Motor neuron (in vitro differentiated cells): Measurements from ENCODE around the gene EIF3B. TPM values are rescaled to one million over a fixed set of nuclear protein-coding genes. Genes with fewer than 3 reads are reported as not detected.
A peak's percentile ranks its signal among the peaks of the same experiment; 100 is the strongest.
"Not testable (repeated sequence)": the region's sequence is repeated elsewhere in the genome, so short reads cannot be mapped to it uniquely, and the experiment has no call there.

ENCODE experiments used
- ATAC-seq, 8 experiments: fragments of 200-7000 bp; cut with Tn5 transposase; replicated peaks in 6 of 8; 2 replicates each; pipeline ENCODE4 v1.8.0; 2021; ENCODE audit warnings: mild to moderate bottlenecking in 8 of 8, moderate library complexity in 8 of 8
- H3K27ac ChIP-seq, 2 donors: fragments of 250-450 bp; sonication (Bioruptor Pico); 2 replicates each; pipeline ENCODE4 v1.9.0; 2021; ENCODE audit warnings: antibody characterized with exemption in 2 of 2, mild to moderate bottlenecking in 2 of 2, moderate library complexity in 1 of 2
- H3K4me1 ChIP-seq, 2 donors: fragments of 250-450 bp; sonication (Bioruptor Pico); replicated peaks in 1 of 2; 2 replicates each; pipeline ENCODE4 v1.6.1; 2021; ENCODE audit warnings: antibody characterized with exemption in 2 of 2, mild to moderate bottlenecking in 2 of 2, moderate library complexity in 1 of 2
- H3K4me3 ChIP-seq, 5 donors: fragments of 250-450 bp; sonication (Bioruptor Pico); 2 replicates each; pipeline ENCODE4 v1.9.0; 2021; ENCODE audit warnings: antibody characterized with exemption in 5 of 5, mild to moderate bottlenecking in 5 of 5, moderate library complexity in 4 of 5
- WGBS, 10 experiments: fragments of 450-650 bp; shearing (Covaris generic); methylation state at CpG; one replicate each; pipeline ENCODE4 v1.0.0; 2022; 5-methylcytosine and 5-hydroxymethylcytosine counted together
- in situ Hi-C, 9 experiments: fragments of 400-800 bp; cut with MboI; loops; one replicate each; pipeline ENCODE4 v1.15.0; 2021; ENCODE audit warnings: low sequenced_read_pairs in 9 of 9, low pct_unique_long_range_greater_than_20kb in 2 of 9; ENCODE audit not compliant: unreplicated experiment in 9 of 9
- total RNA-seq, 8 experiments: library from RNA; unstranded; fragments of 300-600 nt; gene quantifications; 2 replicates each; pipeline versions ENCODE4 v1.2.3 to v1.2.4, GENCODE V29; 2022

EIF3B gene
- 100 to 1,000 TPM in 4 of 8 experiments, 10 to 100 TPM in 4; 53.0 to 225 (median 87.9) TPM for total RNA-seq

DNA sequence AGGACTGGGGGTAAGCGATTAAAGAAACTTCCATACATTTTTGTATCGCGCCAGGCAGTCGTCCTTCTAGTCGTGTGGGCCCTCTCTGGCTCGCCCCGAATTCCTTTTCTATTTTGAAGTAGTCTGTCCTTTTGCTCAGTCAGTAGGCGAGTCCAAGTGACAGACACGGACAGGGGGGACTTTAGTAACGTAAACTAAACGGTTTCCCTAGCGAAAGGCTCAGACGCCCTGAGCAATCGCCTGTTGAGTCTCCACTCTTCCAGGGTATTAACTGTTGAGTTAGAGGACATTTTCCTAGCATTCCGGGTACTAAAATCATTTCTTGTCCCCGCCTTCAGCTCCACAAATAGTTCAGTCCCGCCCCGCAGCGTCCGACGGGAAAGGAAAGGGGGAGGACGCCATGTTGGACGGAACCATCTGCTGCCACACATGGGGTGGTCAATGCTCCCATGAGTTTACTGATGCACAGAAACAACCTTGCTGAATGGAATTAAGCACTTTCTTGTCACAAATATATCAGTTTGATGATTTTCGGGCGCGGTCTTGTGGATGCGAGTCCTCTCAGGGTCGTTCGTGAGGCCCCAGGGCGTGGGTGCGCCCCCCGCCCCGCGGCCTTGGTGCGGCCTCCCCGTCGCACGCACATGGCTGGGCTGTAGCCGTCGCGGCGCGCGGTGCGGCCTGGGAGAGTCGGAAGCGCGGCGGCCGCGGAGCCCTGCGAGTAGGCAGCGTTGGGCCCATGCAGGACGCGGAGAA is at the start of gene EIF3B:
EIF3B (plus strand) TSS at position 642 of the 753 bp plus-strand sequence; CDS start at position 737, 95 bp downstream.
- H3K4me1 ChIP-seq, result peaks cover 11 to 18% of the 10 kb centered on the region in 2 donors
- peak within 1 kb of the TSS; percentile 100 for H3K27ac ChIP-seq
- 0 to 12% (median 0%) methylated on average over 1 to 34 of the region's 55 CpGs; no CpG with 5 or more reads in 4 of the 10 experiments for WGBS, 10 experiments
- H3K4me3 ChIP-seq, result peak within 1 kb of the TSS; percentile 59 to 89 (median 75)
- peak; percentile 76 to 89 (median 84) for ATAC-seq
- in situ Hi-C loops, result no loop called here

DNA sequence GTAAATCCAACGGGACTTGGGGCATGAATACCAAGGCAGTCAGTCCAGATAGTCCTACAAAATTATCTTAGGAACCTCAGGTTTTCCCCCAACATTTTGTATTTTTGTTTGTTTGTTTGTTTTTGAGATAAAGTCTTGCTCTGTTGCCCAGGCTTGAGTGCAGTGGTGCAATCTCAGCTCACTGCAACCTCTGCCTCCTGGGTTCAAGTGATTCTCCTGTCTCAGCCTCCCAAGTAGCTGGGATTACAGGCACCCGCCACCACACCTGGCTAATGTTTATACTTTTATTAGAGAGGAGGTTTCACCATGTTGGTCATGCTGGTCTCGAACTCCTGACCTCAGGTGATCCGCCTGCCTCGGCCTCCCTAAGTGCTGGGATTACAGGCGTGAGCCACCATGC is 49.4 kb upstream of the EIF3B start:
- WGBS, 10 experiments, result 42 to 100% (median 100%) methylated on average over 1 to 3 of the region's 6 CpGs; no CpG with 5 or more reads in 2 of the 10 experiments
- H3K4me1 ChIP-seq, H3K4me3 ChIP-seq, ATAC-seq, H3K27ac ChIP-seq, in situ Hi-C loops: not testable (repeated sequence)

DNA sequence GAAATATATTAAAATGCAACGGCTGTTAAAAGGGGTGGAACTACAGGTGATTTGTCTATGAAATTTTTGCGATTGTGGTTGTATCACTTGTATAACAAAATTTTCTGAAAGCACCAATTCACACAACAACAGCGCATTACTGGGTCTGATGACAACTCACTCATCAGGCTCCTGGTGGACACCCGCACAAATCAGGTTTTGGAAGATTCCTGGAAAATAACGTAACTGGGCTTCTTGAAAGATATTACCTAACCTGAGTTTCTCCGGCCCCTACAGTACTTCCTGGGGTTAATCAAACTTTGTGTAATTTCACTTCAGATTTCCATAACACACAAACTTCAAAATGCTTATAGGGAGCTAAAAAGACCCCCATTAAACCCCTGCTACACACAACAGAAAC is 47.9 kb upstream of the EIF3B start:
- ATAC-seq, result no peak
- 50 to 100% (median 94%) methylated on average over 1 to 6 of the region's 6 CpGs for WGBS, 10 experiments
- Histone ChIP-seq H3K4me1 (peaks cover 0 to 1% of the 10 kb centered on the region in 2 donors), H3K4me3 (no peak overlapping the region), H3K27ac (no peak overlapping the region)
- in situ Hi-C loops, result no loop called here

- ATAC-seq, result no peak
- no peak overlapping the region for H3K4me3 ChIP-seq
- H3K27ac ChIP-seq, result no peak overlapping the region
- WGBS, 10 experiments, result 58 to 90% (median 70%) methylated on average over 1 to 6 of the region's 7 CpGs
- in situ Hi-C loops, result no loop called here
- no peaks in the 10 kb centered on the region for H3K4me1 ChIP-seq
Measured at GRCh38 chr7:2307690-2308107, 46.9 kb upstream of the EIF3B start.

GRCh38 chr7:2309889-2310331 is 44.7 kb upstream of the EIF3B start:
- WGBS, 10 experiments, result 0 to 90% (median 77%) methylated on average over 1 to 12 of the region's 20 CpGs; no CpG with 5 or more reads in 2 of the 10 experiments
- in situ Hi-C loops, result no loop called here
- ATAC-seq, result no peak
- H3K4me1 ChIP-seq, result peaks cover 0 to 3% of the 10 kb centered on the region in 2 donors
- no peak overlapping the region for H3K4me3 ChIP-seq
- H3K27ac ChIP-seq, result no peak overlapping the region

- 46 to 100% (median 90%) methylated on average over 1 to 16 of the region's 17 CpGs; no CpG with 5 or more reads in 1 of the 10 experiments for WGBS, 10 experiments
- ATAC-seq, result no peak
- in situ Hi-C loops, result no loop called here
- no peak overlapping the region for H3K27ac ChIP-seq
- peaks cover 0 to 3% of the 10 kb centered on the region in 2 donors for H3K4me1 ChIP-seq
- no peak overlapping the region for H3K4me3 ChIP-seq
Measured at GRCh38 chr7:2312267-2312929, 42.2 kb upstream of the EIF3B start.

- peaks cover 0 to 3% of the 10 kb centered on the region in 2 donors for H3K4me1 ChIP-seq
- peak overlapping the region in 1 of 2 donors; percentile 5 for H3K27ac ChIP-seq
- H3K4me3 ChIP-seq, result peak overlapping the region; percentile 57 to 88 (median 65)
- 1 to 77% (median 56%) methylated on average over 6 to 16 of the region's 42 CpGs; no CpG with 5 or more reads in 1 of the 10 experiments for WGBS, 10 experiments
- in situ Hi-C loops, result no loop called here
- peak in 3 of 8 experiments; percentile 27 to 52 (median 42) for ATAC-seq
Measured at GRCh38 chr7:2313450-2314208, 41.0 kb upstream of the EIF3B start.

GRCh38 chr7:2314209-2314955 is 40.2 kb upstream of the EIF3B start, which contains the start of gene SNX8:
TSS of gene SNX8 (minus strand) at chr7:2314441. CDS start at chr7:2314421, 20 bp downstream.
- peak within 1 kb of the TSS; percentile 57 to 88 (median 65) for H3K4me3 ChIP-seq
- peak; percentile 90 to 98 (median 96) for ATAC-seq
- in situ Hi-C loops, result no loop called here
- H3K4me1 ChIP-seq, result peaks cover 0 to 3% of the 10 kb centered on the region in 2 donors
- WGBS, 10 experiments, result 0 to 50% (median 11%) methylated on average over 1 to 8 of the region's 78 CpGs; no CpG with 5 or more reads in 1 of the 10 experiments
- H3K27ac ChIP-seq, result peak within 1 kb of the TSS in 1 of 2 donors; percentile 5

GRCh38 chr7:2314956-2315530 is 39.6 kb upstream of the EIF3B start:
- 47 to 100% (median 77%) methylated on average over 1 to 3 of the region's 3 CpGs for WGBS, 10 experiments

DNA sequence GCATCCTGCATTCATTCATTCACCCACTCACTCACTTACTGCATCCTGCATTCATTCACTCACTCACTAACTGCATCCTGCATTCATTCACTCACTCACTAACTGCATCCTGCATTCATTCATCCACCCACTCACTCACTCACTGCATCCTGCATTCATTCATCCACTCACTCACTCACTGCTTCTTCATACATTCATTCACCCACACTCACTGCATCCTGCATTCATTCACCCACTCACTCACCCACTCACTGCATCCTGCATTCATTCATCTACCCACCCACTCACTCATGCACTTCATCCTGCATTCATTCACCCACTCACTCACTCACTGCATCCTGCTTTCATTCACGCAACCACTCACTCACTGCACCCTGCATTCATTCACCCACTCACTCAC is 38.8 kb upstream of the EIF3B start:
- ATAC-seq, result no peak
- 38 to 100% (median 100%) methylated on average over 1 of the region's 1 CpG; no CpG with 5 or more reads in 3 of the 10 experiments for WGBS, 10 experiments
- H3K27ac ChIP-seq, result no peak overlapping the region
- H3K4me1 ChIP-seq, result peaks cover 0 to 3% of the 10 kb centered on the region in 2 donors
- in situ Hi-C loops, result no loop called here
- no peak overlapping the region for H3K4me3 ChIP-seq

More at GRCh38 chr7:2314956-2315530, 39.6 kb upstream of the EIF3B start:
- ATAC-seq, in situ Hi-C loops, H3K4me1 ChIP-seq, H3K27ac ChIP-seq: not testable (repeated sequence)
- H3K4me3 ChIP-seq, result peak overlapping the region in 3 of 5 donors; percentile 57 to 88 (median 65)

- 43 to 100% (median 87%) methylated on average over 1 of the region's 1 CpG; no CpG with 5 or more reads in 4 of the 10 experiments for WGBS, 10 experiments
- Histone ChIP-seq H3K4me3 (no peak overlapping the region), H3K27ac (no peak overlapping the region), H3K4me1 (peaks cover 0 to 3% of the 10 kb centered on the region in 2 donors)
- ATAC-seq, result no peak
- in situ Hi-C loops, result no loop called here
Measured at GRCh38 chr7:2316578-2316977, 38.0 kb upstream of the EIF3B start.
